Measurements from ENCODE around the gene SERTAD1. TPM values are rescaled to one million over a fixed set of nuclear protein-coding genes. Genes with fewer than 3 reads are reported as not detected.
A peak's percentile ranks its signal among the peaks of the same experiment; 100 is the strongest.

SERTAD1 gene
- total RNA-seq, 1 donor from 2014 or later, result 39.7 TPM

GRCh38 chr19:40423938-40424337 is 1.9 kb downstream of the SERTAD1 start:
- Histone ChIP-seq H3K4me3 (peak overlapping the region; percentile 62 to 83), H3K9me3 (no peaks in the 10 kb centered on the region), H3K36me3 (peaks cover 11 to 17% of the 10 kb centered on the region in 2 donors), H3K27me3 (no peaks in the 10 kb centered on the region), H3K27ac (peak overlapping the region; percentile 98 to 99), H3K4me1 (peaks cover 14 to 30% of the 10 kb centered on the region in 2 donors)
- intact Hi-C loops (cut with DNase I), result loop anchor here (5.0 to 10.0 kb wide), 3 partner anchors 137 to 371 kb away; partner anchors contain the start of genes AKT2, COQ8B, EGLN2 and ITPKC
- TF ChIP-seq, protein P1, sequence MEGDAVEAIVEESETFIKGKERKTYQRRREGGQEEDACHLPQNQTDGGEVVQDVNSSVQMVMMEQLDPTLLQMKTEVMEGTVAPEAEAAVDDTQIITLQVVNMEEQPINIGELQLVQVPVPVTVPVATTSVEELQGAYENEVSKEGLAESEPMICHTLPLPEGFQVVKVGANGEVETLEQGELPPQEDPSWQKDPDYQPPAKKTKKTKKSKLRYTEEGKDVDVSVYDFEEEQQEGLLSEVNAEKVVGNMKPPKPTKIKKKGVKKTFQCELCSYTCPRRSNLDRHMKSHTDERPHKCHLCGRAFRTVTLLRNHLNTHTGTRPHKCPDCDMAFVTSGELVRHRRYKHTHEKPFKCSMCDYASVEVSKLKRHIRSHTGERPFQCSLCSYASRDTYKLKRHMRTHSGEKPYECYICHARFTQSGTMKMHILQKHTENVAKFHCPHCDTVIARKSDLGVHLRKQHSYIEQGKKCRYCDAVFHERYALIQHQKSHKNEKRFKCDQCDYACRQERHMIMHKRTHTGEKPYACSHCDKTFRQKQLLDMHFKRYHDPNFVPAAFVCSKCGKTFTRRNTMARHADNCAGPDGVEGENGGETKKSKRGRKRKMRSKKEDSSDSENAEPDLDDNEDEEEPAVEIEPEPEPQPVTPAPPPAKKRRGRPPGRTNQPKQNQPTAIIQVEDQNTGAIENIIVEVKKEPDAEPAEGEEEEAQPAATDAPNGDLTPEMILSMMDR (IDR thresholded peaks at IDR 0.05), result no peak
- no peak for DNase-seq (ENCODE audit: low spot score in 2 of 2)

GRCh38 chr19:40422748-40423566 is 2.8 kb downstream of the SERTAD1 start:
- TF ChIP-seq, protein P1 (IDR thresholded peaks at IDR 0.05), result no peak
- H3K9me3 ChIP-seq, result no peaks in the 10 kb centered on the region
- H3K27ac ChIP-seq, result peak overlapping the region; percentile 98 to 99
- peaks cover 14 to 30% of the 10 kb centered on the region in 2 donors for H3K4me1 ChIP-seq
- peaks cover 11 to 17% of the 10 kb centered on the region in 2 donors for H3K36me3 ChIP-seq
- no peak for DNase-seq (ENCODE audit: low spot score in 2 of 2)
- intact Hi-C loops (cut with DNase I), result loop anchor here (5.0 to 10.0 kb wide), 3 partner anchors 136 to 372 kb away; partner anchors contain the start of genes AKT2, COQ8B, EGLN2 and ITPKC
- no peaks in the 10 kb centered on the region for H3K27me3 ChIP-seq
- peak overlapping the region in 1 of 2 donors; percentile 16 for H3K4me3 ChIP-seq

DNA sequence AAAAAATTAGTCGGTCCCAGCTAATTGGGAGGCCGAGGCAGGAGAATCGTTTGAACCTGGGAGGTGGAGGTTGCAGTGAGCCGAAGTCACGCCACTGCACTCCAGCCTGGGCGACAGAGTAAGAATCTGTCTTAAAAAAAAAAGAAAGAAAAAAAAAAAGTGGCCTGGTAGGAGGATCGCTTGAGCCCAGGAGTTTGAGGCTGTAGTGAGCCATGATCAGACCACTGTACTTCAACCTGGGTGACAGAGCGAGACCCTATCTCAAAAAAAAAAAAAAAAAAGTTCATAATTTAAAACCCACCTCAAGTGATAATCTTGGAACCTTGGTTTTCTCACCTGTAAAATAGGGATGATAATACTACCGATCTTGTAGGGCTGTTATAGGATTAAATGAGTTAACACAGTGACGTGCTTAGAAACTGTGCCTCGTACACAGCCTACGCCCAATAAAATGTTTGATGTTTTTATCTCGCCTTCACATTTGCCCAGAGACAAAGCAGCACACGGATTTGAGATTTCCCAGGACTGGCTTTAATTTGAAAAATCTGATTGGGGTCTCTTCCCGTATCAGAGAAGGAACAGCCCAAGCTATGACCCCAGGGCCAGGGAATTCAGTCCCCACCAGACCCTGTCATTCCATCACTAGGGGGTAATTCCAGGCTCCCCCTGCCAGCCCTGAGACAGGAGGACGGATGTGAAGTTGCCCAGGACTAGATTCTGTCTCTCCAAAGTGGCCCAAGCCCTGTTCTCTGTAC is 3.6 kb downstream of the SERTAD1 start:
- H3K9me3 ChIP-seq, result no peaks in the 10 kb centered on the region
- intact Hi-C loops (cut with DNase I), result loop anchor here (1.0 to 10.0 kb wide), 7 partner anchors 18 to 373 kb away; partner anchors contain the start of genes AKT2, BLVRB, C19orf47 and COQ8B
- H3K4me3 ChIP-seq, result peak overlapping the region; percentile 55 to 79
- H3K27ac ChIP-seq, result peak overlapping the region; percentile 98 to 99
- peaks cover 14 to 30% of the 10 kb centered on the region in 2 donors for H3K4me1 ChIP-seq
- DNase-seq (ENCODE audit: low spot score in 2 of 2), result no peak
- H3K36me3 ChIP-seq, result peaks cover 11 to 17% of the 10 kb centered on the region in 2 donors
- no peaks in the 10 kb centered on the region for H3K27me3 ChIP-seq
- TF ChIP-seq, protein P1 (IDR thresholded peaks at IDR 0.05), result no peak

DNA sequence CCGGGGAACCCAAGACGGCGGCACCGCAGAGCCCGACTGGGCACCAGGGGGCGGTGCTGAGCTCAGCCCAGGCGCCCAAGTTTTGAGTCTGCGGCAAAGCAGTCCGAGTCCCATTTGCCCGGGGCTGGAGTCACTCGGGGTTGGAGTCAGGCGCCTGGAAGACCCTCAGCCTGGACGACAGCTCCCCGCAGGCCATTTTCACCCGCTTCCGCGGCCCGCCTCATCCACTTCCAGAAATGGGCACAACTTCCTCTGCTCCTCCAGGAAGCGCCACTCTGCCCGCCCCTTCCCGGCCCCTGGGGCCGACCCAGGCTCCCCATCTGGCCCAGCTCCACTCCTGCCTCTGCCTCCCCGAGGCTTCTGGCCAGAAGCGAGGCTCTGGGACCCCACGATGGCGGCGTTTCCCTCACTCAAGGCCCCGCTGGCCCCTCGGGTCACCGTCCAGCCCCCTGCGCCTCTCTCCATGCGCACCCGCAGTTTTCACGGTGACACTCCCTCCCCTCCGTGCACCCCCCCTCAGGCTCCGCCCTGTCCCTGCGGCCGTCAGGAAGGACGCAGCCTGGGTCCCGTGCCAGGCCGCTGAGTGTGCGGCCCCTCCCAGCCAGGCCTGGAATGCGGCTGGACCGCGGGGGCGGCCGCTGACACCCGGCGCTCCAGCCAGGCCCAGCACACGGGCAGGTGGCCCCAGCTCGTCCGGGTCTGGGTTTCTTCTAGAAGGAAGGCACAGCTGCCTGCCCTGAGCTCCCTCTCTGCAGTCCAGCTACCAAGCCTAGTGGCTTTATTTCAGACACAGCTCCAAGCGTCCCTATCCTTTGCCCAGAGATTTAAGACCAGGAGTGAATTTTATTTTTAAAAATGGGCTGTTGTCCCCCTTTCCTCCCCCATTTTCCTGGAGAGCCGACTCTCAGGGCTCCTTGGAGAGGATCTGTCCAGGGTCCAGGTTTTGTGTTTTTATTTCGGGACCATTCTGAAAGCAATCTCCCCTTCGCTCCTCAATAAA is 4.7 kb downstream of the SERTAD1 start:
- Histone ChIP-seq H3K4me1 (peaks cover 14 to 30% of the 10 kb centered on the region in 2 donors), H3K36me3 (peaks cover 11 to 17% of the 10 kb centered on the region in 2 donors), H3K27me3 (no peaks in the 10 kb centered on the region), H3K9me3 (no peaks in the 10 kb centered on the region), H3K27ac (peak overlapping the region; percentile 98 to 99), H3K4me3 (peak overlapping the region; percentile 55 to 79)
- intact Hi-C loops (cut with DNase I), result loop anchor here (1.0 to 10.0 kb wide), 7 partner anchors 17 to 374 kb away; partner anchors contain the start of genes AKT2, BLVRB, C19orf47 and COQ8B
- TF ChIP-seq, protein P1 (IDR thresholded peaks at IDR 0.05), result peak; percentile 90 to 96 (median 95)
- DNase-seq (ENCODE audit: low spot score in 2 of 2), result peak; percentile 75 to 97
